Right forelimb (tissue), 1 donor: ENCODE measurements around the gene GOLGA2.

Source experiments
- DNase-seq: peaks from one replicate; pipeline ENCODE4 v3.0.0-alpha.2; 2018

The GOLGA2 gene, protein sequence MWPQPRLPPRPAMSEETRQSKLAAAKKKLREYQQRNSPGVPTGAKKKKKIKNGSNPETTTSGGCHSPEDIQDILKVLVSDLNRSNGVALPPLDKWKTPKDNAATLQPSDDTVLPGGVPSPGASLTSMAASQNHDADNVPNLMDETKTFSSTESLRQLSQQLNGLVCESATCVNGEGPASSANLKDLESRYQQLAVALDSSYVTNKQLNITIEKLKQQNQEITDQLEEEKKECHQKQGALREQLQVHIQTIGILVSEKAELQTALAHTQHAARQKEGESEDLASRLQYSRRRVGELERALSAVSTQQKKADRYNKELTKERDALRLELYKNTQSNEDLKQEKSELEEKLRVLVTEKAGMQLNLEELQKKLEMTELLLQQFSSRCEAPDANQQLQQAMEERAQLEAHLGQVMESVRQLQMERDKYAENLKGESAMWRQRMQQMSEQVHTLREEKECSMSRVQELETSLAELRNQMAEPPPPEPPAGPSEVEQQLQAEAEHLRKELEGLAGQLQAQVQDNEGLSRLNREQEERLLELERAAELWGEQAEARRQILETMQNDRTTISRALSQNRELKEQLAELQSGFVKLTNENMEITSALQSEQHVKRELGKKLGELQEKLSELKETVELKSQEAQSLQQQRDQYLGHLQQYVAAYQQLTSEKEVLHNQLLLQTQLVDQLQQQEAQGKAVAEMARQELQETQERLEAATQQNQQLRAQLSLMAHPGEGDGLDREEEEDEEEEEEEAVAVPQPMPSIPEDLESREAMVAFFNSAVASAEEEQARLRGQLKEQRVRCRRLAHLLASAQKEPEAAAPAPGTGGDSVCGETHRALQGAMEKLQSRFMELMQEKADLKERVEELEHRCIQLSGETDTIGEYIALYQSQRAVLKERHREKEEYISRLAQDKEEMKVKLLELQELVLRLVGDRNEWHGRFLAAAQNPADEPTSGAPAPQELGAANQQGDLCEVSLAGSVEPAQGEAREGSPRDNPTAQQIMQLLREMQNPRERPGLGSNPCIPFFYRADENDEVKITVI

DNA sequence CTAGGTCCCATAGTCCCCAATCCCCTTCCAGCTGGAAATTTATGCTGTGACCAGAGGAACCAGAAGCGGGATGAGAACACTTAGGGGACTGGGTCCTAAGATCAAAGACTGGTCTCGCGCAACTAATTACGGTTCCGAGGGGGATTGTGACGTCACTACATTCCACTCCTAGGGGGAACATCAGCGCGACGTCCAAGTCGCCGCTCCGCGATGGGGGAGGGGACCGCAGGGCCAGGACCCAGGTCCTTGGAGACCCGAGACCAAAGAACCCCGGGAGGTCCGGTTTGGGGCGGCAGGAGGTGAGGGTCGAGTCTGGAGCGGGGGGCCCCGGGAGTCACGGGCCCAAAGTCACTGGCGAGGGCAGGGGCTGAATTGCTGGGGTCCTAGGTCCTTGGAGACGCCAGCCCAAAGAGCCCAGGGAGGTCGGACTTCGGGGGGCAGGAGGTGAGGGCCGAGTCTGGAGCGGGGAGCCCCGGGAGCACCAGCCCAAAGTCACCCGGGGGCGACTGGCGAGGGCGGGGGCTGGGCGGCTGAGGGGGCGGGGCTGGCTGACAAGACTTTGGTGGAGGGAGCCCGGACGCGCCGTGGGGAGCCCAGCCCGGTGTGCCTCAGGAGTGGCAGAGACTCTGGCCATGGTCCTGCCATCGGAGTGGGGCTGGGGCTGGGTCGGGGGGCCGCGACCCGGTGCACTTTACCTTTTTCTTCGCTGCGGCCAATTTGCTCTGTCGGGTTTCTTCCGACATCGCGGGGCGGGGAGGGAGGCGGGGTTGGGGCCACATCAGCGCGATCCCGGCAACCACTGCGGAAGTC, at the start of gene GOLGA2:
GOLGA2 (minus strand) TSS at position 810 of the 810 bp plus-strand sequence; CDS start at position 779, 31 bp downstream.
- DNase-seq = no peak

DNA sequence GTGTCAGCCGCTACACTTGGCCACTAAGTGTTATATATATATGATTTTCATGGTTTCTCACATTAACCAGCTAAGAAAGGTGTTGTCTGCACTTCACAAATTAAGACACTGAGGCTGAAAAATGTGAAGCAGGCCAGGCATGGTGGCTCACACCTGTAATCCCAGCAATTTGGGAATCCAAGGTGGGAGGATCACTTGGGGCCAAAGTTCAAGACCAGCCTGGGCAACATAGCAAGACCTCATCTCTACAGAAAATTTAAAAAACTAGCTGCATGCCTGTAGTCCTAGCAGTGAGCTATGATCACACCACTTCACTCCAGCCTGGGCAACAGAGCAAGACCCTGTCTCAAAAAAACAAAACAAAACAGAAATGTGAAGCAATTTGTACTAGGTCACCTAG, 48.6 kb upstream of the GOLGA2 start:
- no peak for DNase-seq

DNA sequence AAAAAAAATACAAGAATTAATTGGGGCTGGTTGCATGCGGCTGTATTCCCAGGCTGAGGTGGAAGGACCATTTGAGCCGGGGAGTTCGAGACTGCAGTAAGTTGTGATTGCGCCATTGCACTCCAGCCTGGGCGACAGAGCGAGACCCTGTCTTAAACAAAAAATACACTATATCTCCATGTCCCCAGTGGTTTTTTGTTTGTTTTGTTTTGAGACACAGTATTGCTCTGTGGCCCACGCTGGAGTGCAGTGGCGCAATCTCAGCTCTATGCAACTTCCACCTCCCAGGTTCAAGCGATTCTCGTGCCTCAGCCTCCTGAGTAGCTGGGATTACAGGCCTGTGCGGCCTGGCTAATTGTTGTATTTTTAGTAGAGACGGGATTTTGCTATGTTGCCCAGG, 48.0 kb upstream of the GOLGA2 start:
- DNase-seq = no peak

DNA sequence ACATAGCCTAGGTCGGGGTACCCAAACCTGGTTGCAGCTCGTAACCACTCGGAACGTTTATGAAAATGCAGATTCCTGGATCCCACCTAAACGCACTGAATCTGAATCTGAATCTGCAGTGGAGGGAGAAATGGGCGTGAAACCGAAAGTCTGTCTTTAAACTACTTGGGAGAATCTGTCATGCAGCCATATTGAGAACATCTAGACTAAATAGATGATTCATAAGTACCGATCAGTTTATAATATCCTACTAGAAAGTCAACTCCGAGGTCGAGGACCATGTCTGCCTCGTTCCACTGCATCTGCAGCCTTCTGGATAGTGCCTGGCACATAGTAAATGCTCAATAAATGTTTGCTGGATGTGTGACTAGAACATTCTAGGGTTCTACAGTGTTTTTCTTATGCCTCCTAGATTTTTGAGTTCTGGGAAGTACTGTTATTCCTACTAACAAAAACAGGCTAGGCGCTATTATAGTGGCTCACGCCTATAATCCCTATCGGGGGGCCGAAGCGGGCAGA, 47.5 kb upstream of the GOLGA2 start:
- no peak for DNase-seq

DNA sequence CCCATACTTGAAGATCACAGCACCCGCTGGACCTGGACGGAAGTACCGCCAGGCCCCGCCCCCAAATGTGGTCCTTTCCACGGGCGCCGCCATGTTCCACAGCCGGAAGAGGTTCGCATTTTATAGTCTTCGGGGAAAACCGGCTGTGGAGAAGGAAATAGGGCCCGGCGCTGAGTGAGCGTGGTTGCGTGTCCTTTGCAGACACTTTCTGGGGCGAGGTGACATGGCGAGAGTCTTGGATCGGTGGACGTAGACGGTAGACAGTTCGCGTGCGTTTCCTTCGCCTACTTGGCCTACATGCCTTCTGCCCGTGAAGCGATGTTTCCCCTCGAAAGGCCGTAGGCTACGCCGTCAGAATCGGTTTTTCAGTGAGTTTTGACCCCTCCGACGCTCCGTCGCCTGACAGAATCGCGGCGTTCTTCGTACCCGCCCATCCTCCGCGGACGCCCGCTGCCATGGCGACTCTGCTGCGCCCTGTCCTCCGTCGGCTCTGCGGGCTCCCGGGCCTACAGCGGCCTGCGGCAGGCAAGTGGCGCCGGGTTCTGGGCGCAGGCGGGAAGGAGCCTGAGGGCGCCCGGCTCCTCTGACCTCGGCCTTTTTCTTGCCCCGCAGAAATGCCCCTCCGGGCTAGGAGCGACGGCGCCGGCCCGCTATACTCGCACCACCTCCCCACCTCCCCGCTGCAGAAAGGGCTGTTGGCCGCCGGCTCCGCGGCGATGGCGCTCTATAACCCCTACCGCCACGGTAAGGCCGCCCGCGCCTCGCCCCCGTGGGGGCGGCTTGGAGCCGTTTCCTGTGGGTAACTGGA, 46.8 kb upstream of the GOLGA2 start, which contains the start of the genes COQ4 and TRUB2:
COQ4 (plus strand) TSS at position 436 of the 808 bp plus-strand sequence; CDS start at position 456, 20 bp downstream.
TRUB2 (minus strand) TSS at position 44 of the 808 bp plus-strand sequence; CDS start at position 5, 39 bp downstream.
- peak; percentile 97 for DNase-seq

DNA sequence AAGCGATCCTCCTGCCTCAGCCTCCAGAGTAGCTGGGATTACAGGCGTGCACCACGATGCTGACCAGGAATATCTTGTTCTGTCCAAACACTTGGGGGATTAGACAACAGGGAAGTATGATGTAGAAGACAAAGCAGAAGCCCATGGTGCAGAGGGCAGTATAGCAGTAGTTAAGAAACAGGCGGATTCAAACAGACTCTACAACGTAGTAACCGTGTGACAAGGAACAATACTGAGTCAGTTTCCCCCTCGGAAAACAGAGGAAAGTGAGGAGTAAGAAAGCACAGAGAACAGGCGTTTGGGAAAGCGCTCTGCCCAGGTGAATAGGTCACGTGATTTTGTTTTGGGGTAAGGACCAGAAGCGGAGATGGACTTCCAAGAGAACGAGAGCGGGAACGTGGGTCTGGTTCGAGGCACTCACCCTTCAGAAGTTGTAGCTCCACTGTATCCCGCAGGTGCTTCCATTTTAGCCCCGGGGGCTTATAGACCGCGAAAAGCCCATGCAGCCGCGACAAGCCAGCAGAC, 46.1 kb upstream of the GOLGA2 start:
- no peak for DNase-seq

DNA sequence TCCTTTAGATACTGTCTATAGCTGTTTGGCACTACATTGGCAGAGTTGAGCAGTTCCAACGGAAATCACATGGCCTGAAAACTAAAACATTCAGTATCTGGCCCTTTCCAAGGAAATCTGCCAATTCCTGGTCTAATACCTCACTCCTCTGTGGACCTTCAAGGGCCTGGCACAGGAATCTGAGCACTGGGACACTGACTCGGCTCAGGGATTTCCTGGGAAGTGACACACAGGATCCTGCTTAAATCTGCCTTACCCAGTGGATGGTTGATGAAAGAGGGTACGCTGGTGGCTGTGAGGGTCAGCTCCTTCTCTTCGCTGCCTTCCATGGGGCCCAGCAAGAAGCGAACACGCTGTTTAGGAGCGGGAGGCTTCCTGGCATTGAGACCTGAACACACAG, 45.5 kb upstream of the GOLGA2 start:
- no peak for DNase-seq

DNA sequence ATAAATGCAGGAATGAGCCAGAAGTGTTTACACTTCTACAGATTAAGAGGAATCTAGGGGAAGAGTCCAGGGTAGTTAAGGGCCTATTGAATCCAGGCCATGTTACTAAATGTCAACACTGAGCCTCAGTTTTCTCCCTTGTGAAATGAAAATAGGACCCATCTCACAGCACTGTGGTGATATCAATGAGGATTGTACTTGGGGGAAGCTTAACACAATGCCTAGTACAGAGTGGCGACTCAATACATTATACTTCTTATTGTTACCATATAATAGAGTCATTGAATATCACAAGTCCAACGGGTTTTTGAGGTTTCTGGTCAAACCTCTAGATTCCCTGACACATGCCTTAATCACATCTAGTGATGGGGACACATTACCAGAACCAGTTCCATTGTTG, 41.8 kb upstream of the GOLGA2 start:
- DNase-seq = no peak

DNA sequence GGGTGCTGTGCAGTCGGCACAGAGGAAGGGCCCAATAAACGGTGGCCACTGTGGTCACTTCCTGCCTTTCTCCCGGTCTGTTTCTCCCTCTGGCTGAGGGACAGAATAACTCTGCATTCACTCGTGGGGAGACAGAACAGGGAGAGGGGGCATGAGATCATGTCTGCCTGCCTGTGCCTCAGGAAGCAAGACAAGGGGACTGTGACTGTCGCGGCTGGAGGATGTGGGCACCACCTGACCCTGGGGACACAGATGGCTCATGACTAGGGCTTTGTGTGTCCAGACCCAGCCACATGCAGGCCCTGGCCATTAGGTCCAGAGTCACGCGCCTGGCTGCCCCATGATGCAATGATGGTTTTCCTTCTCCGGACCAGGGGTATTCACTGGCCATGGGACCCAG, 40.6 kb upstream of the GOLGA2 start:
- DNase-seq = no peak

DNA sequence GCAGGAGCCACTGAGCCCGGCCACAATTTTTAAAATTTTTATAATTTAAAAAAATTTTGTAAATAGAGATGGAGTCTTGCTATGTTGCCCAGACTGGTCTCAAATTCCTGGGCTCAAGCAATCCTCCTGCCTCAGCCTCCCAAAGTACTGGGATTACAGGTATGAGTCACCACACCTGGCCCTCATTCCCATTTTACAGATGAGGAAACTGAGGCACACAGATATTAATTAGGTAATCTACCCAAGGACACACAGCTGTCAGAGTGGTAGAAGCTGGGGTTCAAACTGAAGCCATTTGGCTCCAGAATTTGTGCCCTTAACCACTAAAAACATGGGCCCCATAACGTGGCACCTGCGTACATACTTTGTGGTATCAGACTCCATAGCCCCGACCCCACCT, 38.9 kb upstream of the GOLGA2 start:
- DNase-seq = no peak

DNA sequence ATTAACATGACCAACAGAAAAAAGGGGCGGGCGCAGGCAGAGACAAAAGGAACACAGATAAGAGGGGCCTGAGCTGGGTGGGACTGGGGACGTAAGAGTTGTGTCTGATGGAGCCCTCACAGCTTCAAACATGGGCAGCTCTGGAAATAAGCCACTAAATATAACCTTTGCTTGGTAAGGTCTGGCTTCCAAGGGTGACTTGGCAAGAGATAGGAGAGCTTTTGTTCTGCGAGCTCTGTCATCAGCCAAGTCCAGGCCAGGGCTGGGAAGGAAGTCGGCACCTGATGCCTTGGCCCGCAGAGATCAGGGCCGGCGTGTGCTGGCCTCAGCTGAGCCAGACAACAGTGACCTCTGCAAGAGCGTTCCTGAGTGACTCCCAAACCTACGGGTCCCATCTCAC, 34.7 kb upstream of the GOLGA2 start:
- DNase-seq = no peak

DNA sequence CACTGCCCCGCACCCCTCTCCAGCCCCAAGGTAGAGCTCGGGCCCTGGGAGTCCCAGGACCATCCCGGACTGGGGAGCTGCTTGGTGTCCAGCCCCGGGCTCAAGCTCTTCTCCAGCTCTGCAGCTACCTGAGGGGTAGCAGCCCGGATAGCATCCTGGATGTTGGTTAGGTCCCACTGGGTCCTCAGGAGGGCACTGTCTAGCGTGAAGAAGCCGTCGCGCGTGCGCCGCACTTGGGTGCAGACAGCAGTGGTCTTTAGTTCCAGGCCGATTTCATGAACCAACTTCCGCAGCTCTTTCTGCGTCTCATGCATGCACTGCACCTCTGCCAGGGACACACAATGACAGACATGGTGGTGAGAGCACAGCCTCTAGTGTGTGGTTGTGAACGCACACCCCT, 33.7 kb upstream of the GOLGA2 start:
- DNase-seq = no peak

DNA sequence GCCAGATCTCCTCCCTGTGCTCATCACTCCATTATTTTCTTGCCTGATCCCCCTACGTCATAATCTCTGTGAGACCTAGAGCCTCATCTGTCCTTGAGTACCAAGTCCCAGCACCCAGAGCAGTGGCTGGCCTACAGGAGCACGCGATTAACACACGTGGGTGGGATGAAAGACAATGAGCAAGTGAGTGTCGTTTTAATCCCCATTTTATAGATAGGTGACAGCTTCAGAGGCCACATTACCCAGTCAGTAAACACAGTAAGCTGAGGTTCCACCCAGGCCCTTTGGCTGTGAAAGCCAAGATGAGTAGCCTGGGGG, 29.1 kb upstream of the GOLGA2 start:
- no peak for DNase-seq

DNA sequence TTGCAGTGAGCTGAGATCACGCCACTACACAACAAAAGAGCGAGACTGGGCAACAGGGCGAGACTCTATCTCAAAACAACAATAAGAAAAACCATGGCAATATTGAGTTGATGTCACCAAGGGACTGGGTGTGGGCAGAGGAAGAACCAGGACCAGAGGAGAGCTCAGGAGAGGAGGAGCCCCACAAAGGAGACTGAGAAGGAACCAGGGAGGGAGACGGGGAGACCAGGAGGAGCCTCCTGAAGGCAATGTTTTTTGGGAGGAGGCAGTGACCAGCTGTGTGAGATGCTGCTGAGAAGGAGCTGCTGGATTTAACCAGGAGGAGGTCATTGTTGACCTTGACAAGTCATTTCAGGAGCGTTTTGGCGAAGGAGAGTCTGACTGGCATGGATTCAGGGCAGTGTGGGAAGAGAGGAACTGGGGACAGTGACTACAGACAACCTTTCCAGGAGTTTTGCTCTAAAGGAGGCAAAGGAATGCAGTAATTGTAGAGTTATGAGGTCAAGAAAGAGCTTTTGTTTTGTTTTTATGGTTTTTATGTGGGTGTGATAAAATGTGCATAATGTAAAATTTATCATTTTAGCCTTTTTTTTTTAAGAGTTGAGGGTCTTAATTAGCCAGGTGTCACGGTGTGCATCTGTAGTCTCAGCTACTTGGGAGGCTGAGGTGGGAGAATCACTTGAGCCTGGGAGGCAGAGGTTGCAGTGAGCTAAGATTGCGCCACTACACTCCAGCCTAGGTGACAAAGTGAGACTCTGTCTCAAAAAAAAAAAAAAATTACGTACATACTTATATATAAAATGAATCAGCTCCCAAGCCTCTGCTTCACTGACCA, 28.5 kb upstream of the GOLGA2 start:
- DNase-seq = no peak

DNA sequence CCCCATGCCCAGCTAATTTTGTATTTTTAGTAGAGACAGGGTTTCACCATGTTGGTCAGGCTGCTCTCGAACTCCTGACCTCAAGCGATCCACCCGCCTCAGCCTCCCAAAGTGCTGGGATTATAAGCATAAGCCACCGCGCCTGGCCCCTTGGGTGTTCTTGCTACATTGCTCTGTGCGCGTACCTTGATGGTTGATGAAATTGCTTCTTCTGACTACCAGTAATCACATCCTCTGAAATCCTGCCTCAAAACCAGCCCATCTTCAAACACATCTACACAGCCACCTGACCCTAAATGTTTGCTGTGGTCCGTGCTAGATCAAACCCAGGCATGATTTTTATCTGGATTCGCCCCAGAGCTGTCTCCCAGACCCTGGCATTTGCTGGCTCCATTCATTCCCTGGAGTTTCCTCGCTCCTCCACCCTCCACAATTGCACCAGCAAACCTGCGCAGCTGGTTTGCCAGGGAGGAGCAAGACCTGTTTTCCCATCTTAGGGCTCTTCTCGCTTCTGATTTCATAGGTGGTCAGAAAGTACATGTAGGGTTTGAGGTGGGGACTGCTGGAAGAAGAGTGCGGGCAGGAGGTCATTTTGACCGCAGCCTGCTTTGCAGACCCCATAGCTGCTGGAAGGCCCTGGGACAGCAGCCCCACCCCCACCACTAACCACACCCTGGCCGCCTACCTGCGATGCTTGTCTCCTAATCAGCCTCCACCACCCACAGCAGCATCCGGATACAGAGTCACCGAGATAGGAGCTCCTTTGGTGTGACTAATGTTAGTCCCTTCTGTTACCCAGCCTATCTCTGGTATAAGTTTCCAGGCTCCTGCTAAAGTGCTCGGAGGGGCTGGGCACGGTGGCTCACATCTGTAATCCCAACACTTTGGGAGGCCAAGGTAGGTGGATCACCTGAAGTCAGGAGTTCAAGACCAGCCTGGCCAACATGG, 23.0 kb upstream of the GOLGA2 start:
- DNase-seq = no peak

DNA sequence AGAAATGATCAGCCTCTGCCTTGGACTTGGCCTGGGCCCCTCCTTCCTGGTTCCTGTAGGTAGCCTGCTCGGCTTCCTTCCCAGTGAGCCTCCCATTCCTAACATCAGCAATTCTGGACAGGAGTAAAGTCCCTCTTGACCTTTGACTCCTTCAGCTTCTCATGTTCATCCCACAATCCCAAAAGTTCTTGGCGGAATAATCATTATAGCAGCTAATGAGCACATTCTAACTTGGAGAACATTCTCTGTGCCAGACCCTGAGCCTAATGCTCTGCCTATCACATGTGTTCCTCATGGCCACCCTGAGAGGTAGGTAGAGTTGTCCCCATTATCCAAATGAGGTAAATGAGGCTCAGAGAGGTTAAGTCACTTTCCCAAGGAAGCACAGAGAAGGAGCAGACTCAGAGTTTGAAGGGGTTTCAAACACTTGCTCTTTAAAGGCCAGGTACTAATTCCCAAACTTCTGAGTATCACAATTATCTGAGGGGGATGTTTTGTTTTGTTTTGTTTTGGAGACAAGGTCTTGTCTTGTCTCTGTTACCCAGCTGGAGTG, 21.5 kb upstream of the GOLGA2 start:
- DNase-seq = no peak

DNA sequence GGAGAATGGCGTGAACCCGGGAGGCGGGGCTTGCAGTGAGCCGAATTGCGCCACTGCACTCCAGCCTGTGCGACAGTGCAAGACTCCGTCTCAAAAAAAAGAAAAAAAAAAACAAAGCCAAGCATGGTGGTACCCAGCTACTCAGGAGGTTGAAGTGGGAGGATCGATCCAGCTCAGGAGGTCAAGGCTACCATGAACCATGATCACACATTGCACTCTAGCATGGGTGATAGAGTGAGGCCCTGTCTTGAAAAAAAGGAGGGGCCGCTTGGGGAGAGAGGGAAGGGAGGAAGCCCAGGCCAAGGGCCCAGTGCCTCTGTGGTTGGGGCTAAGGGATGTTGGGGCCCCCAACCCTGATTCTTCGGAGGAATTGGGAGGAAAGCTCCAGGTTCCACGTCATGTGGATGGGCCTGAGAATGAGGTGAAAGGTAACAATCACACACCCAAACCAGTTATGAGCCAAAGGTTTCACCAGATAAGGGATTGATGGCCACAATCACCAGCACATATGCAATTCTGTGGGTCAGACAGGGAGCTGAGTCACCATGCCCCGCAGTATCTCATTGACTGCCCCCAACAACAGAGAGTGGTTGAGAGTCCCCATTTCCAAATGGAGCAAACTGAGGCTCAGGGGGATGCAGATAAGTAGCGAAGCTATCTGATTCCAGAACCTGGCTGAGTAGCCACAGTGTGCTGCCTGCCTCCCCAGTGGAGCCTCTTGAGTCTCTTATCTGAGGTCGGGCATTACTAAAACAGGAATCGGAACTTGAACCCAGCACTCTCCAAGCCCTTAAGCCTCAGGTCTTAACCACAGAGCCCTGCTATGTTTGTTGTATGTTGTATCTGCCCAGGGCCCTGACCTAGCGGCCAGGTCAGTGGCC, 20.8 kb upstream of the GOLGA2 start:
- no peak for DNase-seq

DNA sequence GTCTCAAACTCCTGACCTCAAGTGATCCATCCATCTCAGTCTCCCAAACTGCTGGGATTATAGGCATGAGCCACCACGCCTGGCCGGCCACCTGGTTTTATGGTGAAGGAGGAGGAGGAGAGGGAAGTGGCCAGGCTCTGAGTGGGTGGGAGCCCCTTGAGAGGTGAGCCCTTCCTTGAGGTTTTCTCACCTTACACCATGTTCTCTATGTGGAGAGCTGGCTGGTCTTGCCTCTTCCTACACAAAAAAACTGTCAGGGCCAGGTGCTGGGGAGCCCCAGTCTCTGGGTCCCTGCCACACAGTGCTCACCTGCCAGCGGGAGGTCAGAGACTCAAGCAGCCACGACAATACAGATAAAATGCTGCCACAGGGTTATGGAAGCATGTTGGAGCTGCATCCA, 18.3 kb upstream of the GOLGA2 start:
- no peak for DNase-seq
